CMK (cell line): ENCODE data around the gene CTH.
"Not testable (repeated sequence)": the region's sequence is repeated elsewhere in the genome, so short reads cannot be mapped to it uniquely, and the experiment has no call there.

Source experiments
- DNase-seq: peaks from one replicate; pipeline ENCODE4 v3.0.0-alpha.2; 2010; ENCODE audit warnings: low read depth

Gene CTH

GRCh38 chr1:70409136-70409535 is 1.9 kb upstream of the CTH start:
- no peak for DNase-seq

GRCh38 chr1:70411360-70411844 is 334 bp downstream of the CTH start:
- DNase-seq, result no peak

GRCh38 chr1:70415882-70416281 is 4.8 kb downstream of the CTH start:
- no peak for DNase-seq

- DNase-seq, result not testable (repeated sequence)
Observed at GRCh38 chr1:70418973-70419734, 8.1 kb downstream of the CTH start.

GRCh38 chr1:70420320-70420719 is 9.3 kb downstream of the CTH start:
- DNase-seq, result no peak

GRCh38 chr1:70426154-70427131 is 15.4 kb downstream of the CTH start:
- no peak for DNase-seq

GRCh38 chr1:70427976-70428375 is 16.9 kb downstream of the CTH start:
- no peak for DNase-seq

- DNase-seq, result no peak
Observed at GRCh38 chr1:70429219-70429618, 18.2 kb downstream of the CTH start.

- no peak for DNase-seq
Observed at GRCh38 chr1:70429757-70430156, 18.7 kb downstream of the CTH start.

GRCh38 chr1:70431317-70431716 is 20.2 kb downstream of the CTH start:
- DNase-seq, result no peak

- DNase-seq, result no peak
Observed at GRCh38 chr1:70431874-70432273, 20.8 kb downstream of the CTH start.

- no peak for DNase-seq
Observed at GRCh38 chr1:70434253-70434859, 23.3 kb downstream of the CTH start.

GRCh38 chr1:70436622-70437251 is 25.7 kb downstream of the CTH start:
- no peak for DNase-seq

- DNase-seq, result no peak
Observed at GRCh38 chr1:70438529-70438928, 27.5 kb downstream of the CTH start.

- no peak for DNase-seq
Observed at GRCh38 chr1:70440642-70441391, 29.7 kb downstream of the CTH start.

GRCh38 chr1:70441392-70442035 is 30.4 kb downstream of the CTH start:
- DNase-seq, result no peak

GRCh38 chr1:70442490-70442889 is 31.4 kb downstream of the CTH start:
- DNase-seq, result no peak

- DNase-seq, result no peak
Observed at GRCh38 chr1:70443739-70444138, 32.7 kb downstream of the CTH start.

- peak; percentile 20 for DNase-seq
Observed at GRCh38 chr1:70449049-70449448, 38.0 kb downstream of the CTH start.

- not testable (repeated sequence) for DNase-seq
Observed at GRCh38 chr1:70452164-70452939, 41.3 kb downstream of the CTH start.
